CD4-positive, alpha-beta memory T cell (primary cell): Measurements from ENCODE around the gene RASGRP3. TPM values are rescaled to one million over a fixed set of nuclear protein-coding genes. Genes with fewer than 3 reads are reported as not detected.

Source experiments
- CTCF ChIA-PET: fragments of 350-600 bp; sonication (Branson Sonifier 250); formaldehyde crosslinking; loops from one replicate; lab custom pipeline; 2021; ENCODE audit warnings: inconsistent platforms; ENCODE audit not compliant: partially characterized antibody; lab: Charles Lee
- POLR2A ChIA-PET: fragments of 350-600 bp; sonication (Branson Sonifier 250); formaldehyde crosslinking; loops from one replicate; lab custom pipeline; 2021; ENCODE audit not compliant: partially characterized antibody; lab: Charles Lee
- DNase-seq, 5 donors: peaks; one replicate each; pipeline versions ENCODE4 v3.0.0 to v3.0.0-alpha.2; 2020 to 2022; ENCODE audit warnings: mixed read lengths in 1 of 5
- H3K27ac ChIP-seq: one replicate; pipeline ENCODE4 v1.7.0; 2013; ENCODE audit warnings: low read depth, low read length
- H3K27me3 ChIP-seq: 2 replicates; pipeline ENCODE4 v1.7.0; 2013; ENCODE audit warnings: mild to moderate bottlenecking, low read length, moderate library complexity; ENCODE audit not compliant: insufficient read depth
- H3K36me3 ChIP-seq: 2 replicates; pipeline ENCODE4 v1.7.0; 2013; ENCODE audit warnings: mild to moderate bottlenecking, low read length, moderate library complexity; ENCODE audit not compliant: insufficient read depth
- H3K4me1 ChIP-seq: 2 replicates; pipeline ENCODE4 v1.7.0; 2013; ENCODE audit warnings: mild to moderate bottlenecking, low read length, moderate library complexity; ENCODE audit not compliant: insufficient read depth
- H3K4me3 ChIP-seq, 2 donors: one replicate each; pipeline ENCODE4 v1.7.0; 2013; ENCODE audit warnings: low read length in 2 of 2, mild to moderate bottlenecking in 1 of 2
- H3K9me3 ChIP-seq, 2 donors: one replicate each; pipeline ENCODE4 v1.7.0; 2013; ENCODE audit warnings: low read length in 2 of 2, control low read depth in 1 of 2; ENCODE audit not compliant: control insufficient read depth in 1 of 2
- H3K27ac Mint-ChIP-seq, 7 donors: one replicate each; pipeline ENCODE4 v1.8.0; 2020 to 2021; ENCODE audit warnings: mixed read lengths in 7 of 7, mild to moderate bottlenecking in 6 of 7, inconsistent platforms in 3 of 7, moderate library complexity in 3 of 7
- H3K27me3 Mint-ChIP-seq, 2 donors: one replicate each; pipeline ENCODE4 v1.8.0; 2020 to 2021; ENCODE audit warnings: mixed read lengths in 2 of 2
- H3K36me3 Mint-ChIP-seq, 2 donors: one replicate each; pipeline ENCODE4 v1.8.0; 2020 to 2021; ENCODE audit warnings: mixed read lengths in 2 of 2, inconsistent platforms in 1 of 2, mild to moderate bottlenecking in 1 of 2
- H3K4me1 Mint-ChIP-seq, 4 donors: one replicate each; pipeline ENCODE4 v1.8.0; 2020 to 2021; ENCODE audit warnings: mixed read lengths in 4 of 4, mild to moderate bottlenecking in 1 of 4
- H3K4me3 Mint-ChIP-seq, 8 donors: one replicate each; pipeline ENCODE4 v1.8.0; 2020 to 2021; ENCODE audit warnings: mixed read lengths in 8 of 8, mild to moderate bottlenecking in 7 of 8, moderate library complexity in 6 of 8, inconsistent platforms in 3 of 8
- H3K9me3 Mint-ChIP-seq, 8 donors: one replicate each; pipeline ENCODE4 v1.8.0; 2020 to 2021; ENCODE audit warnings: mixed read lengths in 8 of 8, mild to moderate bottlenecking in 5 of 8, inconsistent platforms in 3 of 8, moderate library complexity in 1 of 8
- intact Hi-C: fragments of 100-400 bp; cut with micrococcal nuclease; formaldehyde crosslinking; loops from one replicate; pipeline ENCODE4 v1.15.1; 2023
- polyA plus RNA-seq, 2 donors: library from polyadenylated mRNA; unstranded; fragments of 300-500 nt; fragmentation: Illumina TruSeq; gene quantifications; one replicate each; pipeline ENCODE4 v1.2.3, GENCODE V29; 2021
- total RNA-seq, 2 experiments: library from RNA; stranded (reverse); gene quantifications; one replicate each; pipeline ENCODE4 v1.2.3, GENCODE V29; 2021

RASGRP3 gene
- total and polyA plus RNA-seq, 4 experiments from 2014 or later: 2.2 to 3.9 (median 3.2) TPM

DNA sequence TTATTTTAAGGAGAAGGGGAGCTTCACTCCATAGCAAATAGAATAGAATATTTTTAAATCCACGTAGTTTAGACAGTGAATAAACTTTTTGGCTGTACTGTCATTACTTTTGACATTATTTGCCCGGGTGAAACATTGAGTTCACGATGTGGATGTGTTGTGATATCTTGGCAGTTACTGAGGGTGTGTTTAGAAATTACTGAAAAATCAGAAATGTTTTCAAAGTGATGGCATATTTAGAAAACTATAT lies 123.4 kb downstream of the RASGRP3 start:
- Histone ChIP-seq H3K4me3 (peak overlapping the region; percentile 63 to 96), H3K4me1 (peaks cover 32% of the 10 kb centered on the region), H3K9me3 (no peaks in the 10 kb centered on the region), H3K27me3 (no peaks in the 10 kb centered on the region), H3K27ac (peak overlapping the region; percentile 80), H3K36me3 (no peaks in the 10 kb centered on the region)
- Mint-ChIP-seq H3K36me3 (peaks cover 2 to 16% of the 10 kb centered on the region in 2 donors), H3K4me3 (peak overlapping the region; percentile 94 to 100 (median 98)), H3K4me1 (peaks cover 20 to 41% (median 32%) of the 10 kb centered on the region in 4 donors), H3K9me3 (peaks cover 0 to 2% (median 0%) of the 10 kb centered on the region in 8 donors), H3K27me3 (no peaks in the 10 kb centered on the region), H3K27ac (peak overlapping the region in 6 of 7 donors; percentile 91 to 99 (median 98))
- ChIA-PET POLR2A (interaction anchor here (1.1 to 3.3 kb wide), 6 partner anchors 14 to 1434 kb away, joined by 3 to 50 read pairs (median 8); partner anchors contain the start of genes RASGRP3 and SLC30A6), CTCF (interaction anchor here (1.2 to 4.3 kb wide), 4 partner anchors 14 to 227 kb away, joined by 3 to 30 read pairs (median 14); partner anchors contain the start of gene RASGRP3)
- no peak for DNase-seq
- intact Hi-C loops: loop anchor here (1.0 to 5.0 kb wide), 4 partner anchors 17 to 1243 kb away; partner anchors contain the start of genes BIRC6 and TTC27

DNA sequence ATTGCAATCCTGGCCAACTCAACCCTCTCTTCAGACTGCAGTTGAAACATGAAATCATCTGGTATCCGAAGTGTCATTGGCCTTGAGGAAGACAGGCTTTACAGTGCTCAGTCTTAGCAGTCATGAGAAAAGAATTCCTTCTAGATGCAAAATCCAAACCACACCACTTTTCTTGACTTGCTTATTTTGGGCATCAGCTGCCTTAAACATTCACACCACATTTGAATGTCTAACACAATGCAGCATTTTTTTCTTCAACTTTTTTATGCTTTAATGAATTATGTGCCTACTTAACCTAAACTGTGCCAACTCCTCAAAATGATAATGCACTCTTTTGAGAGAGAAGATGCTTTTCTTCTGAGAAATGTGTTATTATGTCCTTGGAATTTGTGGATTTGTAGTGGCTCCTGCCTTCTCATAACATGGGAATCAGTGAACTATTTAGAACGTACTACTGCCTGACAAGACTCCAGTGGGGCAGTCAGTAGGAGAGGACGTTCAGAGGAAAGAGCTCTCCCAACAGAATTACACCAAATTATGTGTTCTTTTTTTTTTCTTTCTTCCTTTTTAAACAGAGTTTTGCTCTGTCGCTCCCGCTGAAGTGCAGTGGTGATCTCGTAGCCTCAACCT lies 125.9 kb downstream of the RASGRP3 start:
- CTCF ChIA-PET: no interaction called here
- Mint-ChIP-seq H3K27ac (no peak overlapping the region), H3K36me3 (peaks cover 0 to 10% of the 10 kb centered on the region in 2 donors), H3K4me3 (peak overlapping the region in 1 of 8 donors; percentile 7), H3K9me3 (peaks cover 0 to 2% (median 0%) of the 10 kb centered on the region in 8 donors), H3K27me3 (peaks cover 0 to 1% of the 10 kb centered on the region in 2 donors), H3K4me1 (peaks cover 14 to 29% (median 21%) of the 10 kb centered on the region in 4 donors)
- Histone ChIP-seq H3K9me3 (no peaks in the 10 kb centered on the region), H3K27ac (no peak overlapping the region), H3K27me3 (no peaks in the 10 kb centered on the region), H3K4me3 (no peak overlapping the region), H3K36me3 (no peaks in the 10 kb centered on the region), H3K4me1 (peaks cover 18% of the 10 kb centered on the region)
- intact Hi-C loops: no loop called here
- no peak for DNase-seq
- POLR2A ChIA-PET: no interaction called here

DNA sequence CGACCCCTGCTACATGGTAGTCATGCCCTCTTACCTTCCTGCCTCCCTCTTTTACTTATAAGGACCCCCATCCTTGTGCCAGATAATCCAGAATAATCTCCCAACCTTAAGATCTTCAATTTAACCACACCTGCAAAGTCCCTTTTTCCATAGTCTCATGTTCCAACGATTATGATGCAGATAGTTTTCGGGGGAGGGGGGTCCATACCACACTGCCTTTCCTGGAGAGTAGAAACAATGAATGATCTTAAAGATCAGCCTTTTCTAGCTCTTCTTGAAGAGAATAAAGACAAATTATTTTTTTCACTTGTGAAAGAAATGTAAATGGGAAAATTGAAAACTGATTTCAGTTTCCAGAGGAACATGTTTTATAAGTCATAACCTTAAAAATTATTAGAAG lies 127.0 kb downstream of the RASGRP3 start:
- Histone ChIP-seq H3K27me3 (no peaks in the 10 kb centered on the region), H3K36me3 (no peaks in the 10 kb centered on the region), H3K9me3 (no peaks in the 10 kb centered on the region), H3K4me3 (no peak overlapping the region), H3K27ac (no peak overlapping the region), H3K4me1 (peaks cover 7% of the 10 kb centered on the region)
- intact Hi-C loops: no loop called here
- Mint-ChIP-seq H3K27ac (peak overlapping the region in 1 of 7 donors; percentile 10), H3K36me3 (peaks cover 0 to 8% of the 10 kb centered on the region in 2 donors), H3K27me3 (peaks cover 0 to 1% of the 10 kb centered on the region in 2 donors), H3K4me3 (no peak overlapping the region), H3K4me1 (peaks cover 7 to 18% (median 12%) of the 10 kb centered on the region in 4 donors), H3K9me3 (peaks cover 0 to 2% (median 0%) of the 10 kb centered on the region in 8 donors)
- CTCF ChIA-PET: interaction anchor here (0.7 kb wide), 1 partner anchor 128 kb away, joined by 3 read pairs; no protein-coding TSS in a partner anchor
- DNase-seq: no peak
- POLR2A ChIA-PET: no interaction called here

DNA sequence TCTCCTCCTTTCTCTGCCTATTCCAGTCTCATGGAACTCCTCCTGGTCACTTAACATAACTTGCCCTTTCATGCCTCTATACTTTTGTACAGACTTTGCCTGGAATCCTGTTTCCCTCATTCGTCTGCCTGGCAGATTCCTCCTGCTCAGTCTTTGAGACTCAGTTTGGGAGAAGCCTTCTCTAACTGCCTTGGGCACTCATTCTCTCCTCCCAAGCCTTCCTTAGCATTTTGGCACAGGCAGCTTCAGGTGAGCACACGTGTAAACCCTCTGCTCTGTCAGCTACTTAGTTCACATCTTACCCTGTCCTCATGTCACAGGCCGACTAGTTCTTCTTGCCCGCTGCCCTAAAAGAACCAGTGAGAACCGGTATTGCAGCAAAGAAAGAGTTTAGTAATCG lies 128.6 kb downstream of the RASGRP3 start:
- Mint-ChIP-seq H3K27ac (peak overlapping the region in 2 of 7 donors; percentile 14 to 51), H3K4me3 (no peak overlapping the region), H3K9me3 (no peaks in the 10 kb centered on the region), H3K4me1 (peaks cover under 1 to 1% (median under 1%) of the 10 kb centered on the region in 4 donors), H3K27me3 (peaks cover 0 to 1% of the 10 kb centered on the region in 2 donors), H3K36me3 (no peaks in the 10 kb centered on the region)
- H3K4me1 ChIP-seq: peaks cover 1% of the 10 kb centered on the region
- H3K9me3 ChIP-seq: no peaks in the 10 kb centered on the region
- no peaks in the 10 kb centered on the region for H3K27me3 ChIP-seq
- H3K36me3 ChIP-seq: no peaks in the 10 kb centered on the region
- no peak for DNase-seq
- POLR2A ChIA-PET: no interaction called here
- intact Hi-C loops: no loop called here
- CTCF ChIA-PET: no interaction called here
- no peak overlapping the region for H3K4me3 ChIP-seq
- H3K27ac ChIP-seq: no peak overlapping the region

DNA sequence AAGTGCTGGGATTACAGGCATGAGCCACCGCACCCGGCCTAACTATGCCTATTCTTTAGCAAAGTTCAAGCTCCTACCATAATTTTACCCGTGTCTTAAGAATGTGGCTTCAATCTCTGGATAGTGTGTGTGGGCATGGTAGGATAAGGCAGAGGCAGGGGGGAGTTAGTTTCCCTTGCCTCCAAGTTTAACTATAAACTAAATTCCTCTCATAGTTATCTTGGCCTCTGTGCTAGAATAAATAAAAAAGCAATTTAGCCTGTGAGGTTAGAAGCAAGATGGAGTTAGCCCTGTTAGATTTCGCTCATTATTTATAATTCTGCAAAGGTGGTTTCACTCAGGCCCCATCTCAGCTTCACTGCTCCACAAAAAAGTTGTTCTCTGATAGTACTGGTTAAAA lies 129.7 kb downstream of the RASGRP3 start:
- H3K36me3 ChIP-seq: no peaks in the 10 kb centered on the region
- intact Hi-C loops: no loop called here

DNA sequence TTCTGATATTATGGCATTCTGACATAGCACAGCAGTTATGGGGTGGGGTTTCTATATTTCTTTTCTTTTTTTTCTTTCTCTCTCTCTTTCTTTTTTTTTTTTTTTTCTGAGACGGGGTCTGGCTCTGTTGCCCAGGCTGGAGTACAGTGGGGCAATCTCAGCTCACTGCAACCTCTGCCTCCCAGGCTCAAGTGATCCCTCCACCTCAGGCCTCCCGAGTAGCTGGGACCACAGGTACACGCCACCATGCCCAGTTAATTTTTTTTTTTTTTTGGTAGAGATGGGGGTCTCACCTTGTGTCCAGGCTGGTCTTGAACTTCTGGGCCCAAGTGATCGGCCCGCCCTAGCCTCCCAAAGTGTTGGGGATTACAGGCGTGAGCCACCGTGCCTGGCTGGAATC lies 130.2 kb downstream of the RASGRP3 start:
- H3K4me1 Mint-ChIP-seq: no peaks in the 10 kb centered on the region
- peaks cover 0 to 2% (median 0%) of the 10 kb centered on the region in 8 donors for H3K9me3 Mint-ChIP-seq
- ChIA-PET CTCF (interaction anchor here (1.4 kb wide), 1 partner anchor 24 kb away, joined by 4 read pairs; no protein-coding TSS in a partner anchor), POLR2A (no interaction called here)
- Histone ChIP-seq H3K27ac (no peak overlapping the region), H3K9me3 (no peaks in the 10 kb centered on the region), H3K27me3 (no peaks in the 10 kb centered on the region), H3K4me3 (no peak overlapping the region), H3K4me1 (no peaks in the 10 kb centered on the region), H3K36me3 (no peaks in the 10 kb centered on the region)
- H3K27ac Mint-ChIP-seq: no peak overlapping the region
- no peak for DNase-seq
- peaks cover 0 to 1% of the 10 kb centered on the region in 2 donors for H3K27me3 Mint-ChIP-seq
- no peak overlapping the region for H3K4me3 Mint-ChIP-seq
- intact Hi-C loops: no loop called here
- H3K36me3 Mint-ChIP-seq: peaks cover 0 to 6% of the 10 kb centered on the region in 2 donors

More for the DNA sequence above, 129.7 kb downstream of the RASGRP3 start:
- no peak overlapping the region for H3K4me3 ChIP-seq
- no peak overlapping the region for H3K27ac ChIP-seq
- no peaks in the 10 kb centered on the region for H3K27me3 ChIP-seq
- DNase-seq: no peak
- no peaks in the 10 kb centered on the region for H3K4me1 ChIP-seq
- H3K9me3 Mint-ChIP-seq: no peaks in the 10 kb centered on the region
- ChIA-PET POLR2A (no interaction called here), CTCF (interaction anchor here (1.4 kb wide), 1 partner anchor 23 kb away, joined by 4 read pairs; no protein-coding TSS in a partner anchor)
- H3K27me3 Mint-ChIP-seq: peaks cover 0 to 1% of the 10 kb centered on the region in 2 donors
- H3K4me3 Mint-ChIP-seq: no peak overlapping the region
- H3K27ac Mint-ChIP-seq: no peak overlapping the region
- H3K9me3 ChIP-seq: no peaks in the 10 kb centered on the region
- peaks cover 0 to 1% of the 10 kb centered on the region in 2 donors for H3K36me3 Mint-ChIP-seq
- no peaks in the 10 kb centered on the region for H3K4me1 Mint-ChIP-seq

DNA sequence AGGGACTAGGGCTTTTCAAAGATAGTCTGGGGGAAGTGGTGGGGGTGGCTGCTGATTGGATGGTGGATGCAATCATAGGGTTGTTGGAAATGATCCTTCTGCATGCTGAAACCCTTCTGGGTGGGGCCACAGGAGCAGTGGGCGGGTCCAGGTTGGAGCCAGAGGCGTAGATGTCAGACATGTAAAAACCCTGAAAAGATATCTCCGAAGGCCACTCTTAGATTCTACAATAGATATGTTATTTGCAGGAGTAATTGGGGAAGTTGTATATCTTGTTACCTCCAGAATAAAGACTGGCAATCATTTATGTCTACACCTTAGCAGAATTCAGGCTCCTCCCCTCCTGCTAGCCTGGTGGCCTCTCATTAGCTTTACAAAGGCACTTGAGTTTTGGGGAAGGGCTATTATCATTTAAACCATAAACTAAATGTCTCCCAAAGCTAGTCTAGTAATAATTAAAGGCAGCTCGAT lies 130.8 kb downstream of the RASGRP3 start:
- DNase-seq: no peak
- H3K4me1 ChIP-seq: no peaks in the 10 kb centered on the region
- ChIA-PET CTCF (interaction anchor here (1.4 kb wide), 1 partner anchor 25 kb away, joined by 4 read pairs; no protein-coding TSS in a partner anchor), POLR2A (no interaction called here)
- H3K4me3 Mint-ChIP-seq: no peak overlapping the region
- no peak overlapping the region for H3K27ac Mint-ChIP-seq
- H3K9me3 ChIP-seq: no peaks in the 10 kb centered on the region
- H3K36me3 ChIP-seq: no peaks in the 10 kb centered on the region
- peaks cover 0 to 1% of the 10 kb centered on the region in 2 donors for H3K27me3 Mint-ChIP-seq
- no peaks in the 10 kb centered on the region for H3K4me1 Mint-ChIP-seq
- peaks cover 0 to 2% (median 0%) of the 10 kb centered on the region in 8 donors for H3K9me3 Mint-ChIP-seq
- H3K4me3 ChIP-seq: no peak overlapping the region
- intact Hi-C loops: no loop called here
- H3K36me3 Mint-ChIP-seq: peaks cover 0 to 6% of the 10 kb centered on the region in 2 donors
- no peaks in the 10 kb centered on the region for H3K27me3 ChIP-seq
- H3K27ac ChIP-seq: no peak overlapping the region
